GM12878 (cell line): ENCODE results near the gene UNC45B. TPM values are rescaled to one million over a fixed set of nuclear protein-coding genes. Genes with fewer than 3 reads are reported as not detected.

Experiments
- ATAC-seq: fragments of 200-7000 bp; cut with Tn5 transposase; 3 replicates; pipeline ENCODE4 v1.9.1; 2020; ENCODE audit warnings: mild to moderate bottlenecking, moderate library complexity
- BruUV-seq: library from RNA; stranded (reverse); fragments of 400-500 nt; replicated peaks from 2 replicates; lab custom pipeline; 2021; lab: Mats Ljungman, UMichigan
- CTCF ChIA-PET: fragments of 300-600 bp; sonication (Branson Sonifier 250); formaldehyde crosslinking; extraction: SDS; loops from one replicate; lab custom pipeline; 2021; ENCODE audit warnings: inconsistent platforms; lab: Yijun Ruan, JAX
- POLR2A ChIA-PET: fragments of 350-600 bp; formaldehyde crosslinking; extraction: SDS; loops from one replicate; lab custom pipeline; 2021; ENCODE audit warnings: inconsistent platforms; lab: Charles Lee
- RAD21 ChIA-PET: fragments of 300-600 bp; sonication (Branson Sonifier 250); formaldehyde crosslinking; loops from one replicate; lab custom pipeline; 2023; ENCODE audit warnings: antibody characterized with exemption; ENCODE audit not compliant: unreplicated experiment; lab: Charles Lee
- SMC1A ChIA-PET: fragments of 300-600 bp; sonication (Branson Sonifier 250); formaldehyde crosslinking; loops from one replicate; lab custom pipeline; 2023; ENCODE audit not compliant: unreplicated experiment, uncharacterized antibody; lab: Charles Lee
- DNase-seq: peaks from one replicate; pipeline ENCODE4 v3.0.0-alpha.2; 2011; ENCODE audit warnings: low read depth, low spot score
- FAIRE-seq: peaks from 3 replicates; lab custom pipeline; 2011; peaks lifted over from hg19 to GRCh38; lab: Jason Lieb, UNC
- H2AFZ ChIP-seq: 2 replicates; pipeline ENCODE4 v1.6.0; 2011; ENCODE audit warnings: low read depth, low read length, control low read depth; ENCODE audit not compliant: control insufficient read depth
- H3K27ac ChIP-seq: 2 replicates; pipeline ENCODE4 v1.5.1; 2011; ENCODE audit warnings: control low read depth; ENCODE audit not compliant: control insufficient read depth, insufficient read depth
- H3K27me3 ChIP-seq, 2 experiments: replicated peaks in 1 of 2; 2 replicates each; pipeline versions ENCODE4 v1.6.0 to v1.6.1; 2011; ENCODE audit warnings: low read length in 1 of 2; ENCODE audit not compliant: control insufficient read depth in 2 of 2, insufficient read depth in 2 of 2
- H3K36me3 ChIP-seq, 2 experiments: 2 replicates each; pipeline ENCODE4 v1.5.1; 2011; ENCODE audit warnings: low read length in 1 of 2; ENCODE audit not compliant: control insufficient read depth in 2 of 2, insufficient read depth in 2 of 2
- H3K4me1 ChIP-seq: 2 replicates; pipeline ENCODE4 v1.6.1; 2011; ENCODE audit warnings: mild to moderate bottlenecking, low read length, moderate library complexity, mixed read lengths; ENCODE audit not compliant: control insufficient read depth, insufficient read depth
- H3K4me2 ChIP-seq: 2 replicates; pipeline ENCODE4 v1.6.0; 2011; ENCODE audit warnings: control low read depth; ENCODE audit not compliant: control insufficient read depth, insufficient read depth
- H3K4me3 ChIP-seq: fragments of 200-600 bp; sonication (generic); 2 replicates; pipeline ENCODE4 v1.5.1; 2016
- H3K79me2 ChIP-seq: 2 replicates; pipeline ENCODE4 v1.6.0; 2011; ENCODE audit warnings: low read length; ENCODE audit not compliant: control insufficient read depth, insufficient read depth
- H3K9ac ChIP-seq: 2 replicates; pipeline ENCODE4 v1.8.0; 2011; ENCODE audit warnings: low read length, control low read depth, mixed read lengths; ENCODE audit not compliant: control insufficient read depth, insufficient read depth
- H3K9me3 ChIP-seq: replicated peaks from 3 replicates; pipeline ENCODE4 v1.5.1; 2011; ENCODE audit warnings: mild to moderate bottlenecking, low read length; ENCODE audit not compliant: control insufficient read depth, insufficient read depth
- H4K20me1 ChIP-seq: 2 replicates; pipeline ENCODE4 v1.6.0; 2011; ENCODE audit not compliant: control insufficient read depth, insufficient read depth
- BMI1 ChIP-seq: fragments of 450-650 bp; IDR thresholded peaks from 2 replicates; pipeline ENCODE4 v1.6.1; 2016; ENCODE audit warnings: mild to moderate bottlenecking, moderate library complexity, borderline replicate concordance
- CBFB ChIP-seq: IDR thresholded peaks from 2 replicates; pipeline ENCODE4 v1.6.1; 2016; ENCODE audit warnings: antibody characterized with exemption, low read depth
- CBX5 ChIP-seq: sonication (generic); IDR thresholded peaks from 2 replicates; pipeline ENCODE4 v1.6.1; 2016; ENCODE audit warnings: low read depth, moderate library complexity, mild to moderate bottlenecking, inconsistent platforms
- CHD1 ChIP-seq: IDR thresholded peaks from 2 replicates; pipeline ENCODE4 v1.6.1; 2012; ENCODE audit warnings: low read depth, low read length, improper control_type of control experiment
- GABPA ChIP-seq: IDR thresholded peaks from 2 replicates; pipeline ENCODE4 v1.6.1; 2014; ENCODE audit warnings: antibody characterized with exemption, low read depth, mild to moderate bottlenecking, inconsistent platforms
- IRF4 ChIP-seq: IDR thresholded peaks from 2 replicates; pipeline ENCODE4 v1.6.1; 2011; ENCODE audit warnings: low read depth, low read length
- JUNB ChIP-seq: IDR thresholded peaks from 2 replicates; pipeline ENCODE4 v1.6.1; 2016; ENCODE audit warnings: antibody characterized with exemption, mild to moderate bottlenecking
- MEF2B ChIP-seq: fragments of 450-650 bp; IDR thresholded peaks from 2 replicates; pipeline ENCODE4 v1.6.1; 2018; ENCODE audit warnings: mild to moderate bottlenecking, moderate library complexity; ENCODE audit not compliant: partially characterized antibody, poor library complexity, severe bottlenecking
- MTA3 ChIP-seq: IDR thresholded peaks from 2 replicates; pipeline ENCODE4 v1.6.1; 2012; ENCODE audit warnings: low read length, inconsistent platforms, borderline replicate concordance
- NFYA ChIP-seq: IDR thresholded peaks from 2 replicates; pipeline ENCODE4 v1.6.1; 2011; ENCODE audit warnings: low read depth, mild to moderate bottlenecking, low read length, improper control_type of control experiment, borderline replicate concordance
- RB1 ChIP-seq: fragments of 450-650 bp; formaldehyde crosslinking; IDR thresholded peaks from 2 replicates; pipeline ENCODE4 v1.6.1; 2017; ENCODE audit warnings: mild to moderate bottlenecking, borderline replicate concordance
- SMAD1 ChIP-seq: fragments of 450-650 bp; IDR thresholded peaks from 2 replicates; pipeline ENCODE4 v1.6.1; 2018; ENCODE audit warnings: mild to moderate bottlenecking, low read depth; ENCODE audit not compliant: partially characterized antibody
- STAT3 ChIP-seq: IDR thresholded peaks from 2 replicates; pipeline ENCODE4 v1.6.1; 2011; ENCODE audit warnings: low read depth, low read length, improper control_type of control experiment
- ZSCAN29 ChIP-seq: fragments of 450-650 bp; IDR thresholded peaks from 2 replicates; pipeline ENCODE4 v1.6.1; 2017; ENCODE audit warnings: mild to moderate bottlenecking, moderate library complexity
- WGBS: methylation state at CpG from one replicate; pipeline ENCODE4 v1.1.6; 2016; ENCODE audit warnings: low lambda C conversion rate; ENCODE audit not compliant: insufficient replicate concordance, insufficient coverage; ENCODE audit errors: missing lambda C conversion rate; 5-methylcytosine and 5-hydroxymethylcytosine counted together
- in situ Hi-C: fragments of 300-500 bp; cut with MboI; formaldehyde crosslinking; loops from 9 replicates; pipeline ENCODE4 v1.14.3; 2018; ENCODE audit warnings: mixed read lengths
- intact Hi-C: fragments of 100-400 bp; cut with micrococcal nuclease; formaldehyde crosslinking; loops from one replicate; pipeline ENCODE4 v1.14.2; 2022; ENCODE audit not compliant: unreplicated experiment
- polyA plus RNA-seq, 11 experiments: library from polyadenylated mRNA; depleted of rRNA in 4 of 11; unstranded in 6 of 11; stranded (reverse) in 5 of 11; fragments of >200 nt; fragmentation: Nextera tagmentation in 4 of 11; fragmentation: Illumina TruSeq in 1 of 11; extraction: Ambion mirVana in 4 of 11; extraction: Trizol in 1 of 11; gene quantifications; 1 replicate in 1 of 11; 2 replicates in 10 of 11; pipeline versions ENCODE4 v1.2.1 to v1.2.3, GENCODE V29; 2011 to 2016; ENCODE audit warnings: inconsistent platforms in 2 of 11, missing spikeins in 2 of 11, low read depth in 1 of 11
- total RNA-seq, 4 experiments: library from RNA; depleted of rRNA in 3 of 4; stranded (reverse); fragments of >200 nt in 3 of 4; fragmentation: Illumina TruSeq in 1 of 4; extraction: Trizol in 1 of 4; gene quantifications; 2 replicates each; pipeline versions ENCODE4 v1.2.1 to v1.2.3, GENCODE V29; 2013 to 2021
- TF ChIP-seq, protein P1 (sequence below): fragments of 450-650 bp; IDR thresholded peaks from 2 replicates; pipeline ENCODE4 v1.6.1; 2018; ENCODE audit warnings: borderline replicate concordance, mild to moderate bottlenecking; ENCODE audit not compliant: partially characterized antibody
- TF ChIP-seq, protein P2 (sequence below): fragments of 450-650 bp; conservative IDR thresholded peaks from 2 replicates; pipeline ENCODE4 v1.6.1; 2017; ENCODE audit warnings: mild to moderate bottlenecking, moderate library complexity
- TF ChIP-seq, protein P3 (sequence below): IDR thresholded peaks from 2 replicates; pipeline ENCODE4 v1.6.1; 2012; ENCODE audit warnings: mild to moderate bottlenecking, low read depth, low read length

Gene UNC45B
- total and polyA plus RNA-seq, 10 of the 15 experiments (the other 5 are each of a cell fraction or from before 2014, with no cell fraction given) = 0.03 TPM; not detected in 9

DNA sequence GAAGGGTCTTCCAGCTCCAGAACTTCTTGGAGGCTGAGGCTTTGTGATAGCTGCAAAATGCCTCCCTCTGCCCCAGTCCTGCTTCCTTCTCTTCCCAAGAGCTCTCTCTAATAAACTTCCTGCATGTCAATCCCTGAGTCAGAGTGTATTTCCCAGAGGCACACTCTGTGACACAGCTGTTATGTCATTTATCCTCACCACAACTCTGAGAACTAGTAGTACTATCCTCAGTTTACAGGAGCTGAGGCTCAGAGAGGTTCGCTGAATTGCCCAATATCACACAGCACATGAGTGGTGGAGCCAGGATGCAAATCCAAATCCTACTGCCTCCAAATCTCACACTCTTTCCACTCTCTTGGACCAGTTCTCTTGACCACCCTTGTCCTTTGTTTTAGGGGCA is 20.0 kb downstream of the UNC45B start:
- intact Hi-C loops = no loop called here
- Histone ChIP-seq H3K9me3 (no peaks in the 10 kb centered on the region), H3K4me3 (no peak overlapping the region), H2AFZ (no peak overlapping the region), H3K4me2 (no peak overlapping the region), H3K27ac (no peak overlapping the region), H3K4me1 (no peaks in the 10 kb centered on the region), H3K9ac (no peak overlapping the region), H3K27me3 (peaks cover 1 to 5% of the 10 kb centered on the region in 2 experiments; a peak in 3 of 4 replicates)
- ChIA-PET CTCF (no interaction called here), SMC1A (no interaction called here)
- BruUV-seq = no TSS peak
- no peak for ATAC-seq
- in situ Hi-C loops = loop anchor here (5.0 to 10.0 kb wide), 2 partner anchors 370 to 577 kb away; partner anchors contain the start of gene SLFN12L
- no peak for TF ChIP-seq CHD1
- TF ChIP-seq, protein P1, sequence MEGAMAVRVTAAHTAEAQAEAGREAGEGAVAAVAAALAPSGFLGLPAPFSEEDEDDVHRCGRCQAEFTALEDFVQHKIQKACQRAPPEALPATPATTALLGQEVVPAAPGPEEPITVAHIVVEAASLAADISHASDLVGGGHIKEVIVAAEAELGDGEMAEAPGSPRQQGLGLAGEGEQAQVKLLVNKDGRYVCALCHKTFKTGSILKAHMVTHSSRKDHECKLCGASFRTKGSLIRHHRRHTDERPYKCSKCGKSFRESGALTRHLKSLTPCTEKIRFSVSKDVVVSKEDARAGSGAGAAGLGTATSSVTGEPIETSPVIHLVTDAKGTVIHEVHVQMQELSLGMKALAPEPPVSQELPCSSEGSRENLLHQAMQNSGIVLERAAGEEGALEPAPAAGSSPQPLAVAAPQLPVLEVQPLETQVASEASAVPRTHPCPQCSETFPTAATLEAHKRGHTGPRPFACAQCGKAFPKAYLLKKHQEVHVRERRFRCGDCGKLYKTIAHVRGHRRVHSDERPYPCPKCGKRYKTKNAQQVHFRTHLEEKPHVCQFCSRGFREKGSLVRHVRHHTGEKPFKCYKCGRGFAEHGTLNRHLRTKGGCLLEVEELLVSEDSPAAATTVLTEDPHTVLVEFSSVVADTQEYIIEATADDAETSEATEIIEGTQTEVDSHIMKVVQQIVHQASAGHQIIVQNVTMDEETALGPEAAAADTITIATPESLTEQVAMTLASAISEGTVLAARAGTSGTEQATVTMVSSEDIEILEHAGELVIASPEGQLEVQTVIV = no peak
- TF ChIP-seq SMAD1 = no peak
- no peak for TF ChIP-seq GABPA
- TF ChIP-seq JUNB = no peak
- TF ChIP-seq NFYA = no peak
- TF ChIP-seq RB1 = no peak
- TF ChIP-seq ZSCAN29 = no peak
- no peak for TF ChIP-seq BMI1
- no peak for TF ChIP-seq CBFB
- TF ChIP-seq, protein P2, sequence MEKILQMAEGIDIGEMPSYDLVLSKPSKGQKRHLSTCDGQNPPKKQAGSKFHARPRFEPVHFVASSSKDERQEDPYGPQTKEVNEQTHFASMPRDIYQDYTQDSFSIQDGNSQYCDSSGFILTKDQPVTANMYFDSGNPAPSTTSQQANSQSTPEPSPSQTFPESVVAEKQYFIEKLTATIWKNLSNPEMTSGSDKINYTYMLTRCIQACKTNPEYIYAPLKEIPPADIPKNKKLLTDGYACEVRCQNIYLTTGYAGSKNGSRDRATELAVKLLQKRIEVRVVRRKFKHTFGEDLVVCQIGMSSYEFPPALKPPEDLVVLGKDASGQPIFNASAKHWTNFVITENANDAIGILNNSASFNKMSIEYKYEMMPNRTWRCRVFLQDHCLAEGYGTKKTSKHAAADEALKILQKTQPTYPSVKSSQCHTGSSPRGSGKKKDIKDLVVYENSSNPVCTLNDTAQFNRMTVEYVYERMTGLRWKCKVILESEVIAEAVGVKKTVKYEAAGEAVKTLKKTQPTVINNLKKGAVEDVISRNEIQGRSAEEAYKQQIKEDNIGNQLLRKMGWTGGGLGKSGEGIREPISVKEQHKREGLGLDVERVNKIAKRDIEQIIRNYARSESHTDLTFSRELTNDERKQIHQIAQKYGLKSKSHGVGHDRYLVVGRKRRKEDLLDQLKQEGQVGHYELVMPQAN = no peak
- TF ChIP-seq, protein P3, sequence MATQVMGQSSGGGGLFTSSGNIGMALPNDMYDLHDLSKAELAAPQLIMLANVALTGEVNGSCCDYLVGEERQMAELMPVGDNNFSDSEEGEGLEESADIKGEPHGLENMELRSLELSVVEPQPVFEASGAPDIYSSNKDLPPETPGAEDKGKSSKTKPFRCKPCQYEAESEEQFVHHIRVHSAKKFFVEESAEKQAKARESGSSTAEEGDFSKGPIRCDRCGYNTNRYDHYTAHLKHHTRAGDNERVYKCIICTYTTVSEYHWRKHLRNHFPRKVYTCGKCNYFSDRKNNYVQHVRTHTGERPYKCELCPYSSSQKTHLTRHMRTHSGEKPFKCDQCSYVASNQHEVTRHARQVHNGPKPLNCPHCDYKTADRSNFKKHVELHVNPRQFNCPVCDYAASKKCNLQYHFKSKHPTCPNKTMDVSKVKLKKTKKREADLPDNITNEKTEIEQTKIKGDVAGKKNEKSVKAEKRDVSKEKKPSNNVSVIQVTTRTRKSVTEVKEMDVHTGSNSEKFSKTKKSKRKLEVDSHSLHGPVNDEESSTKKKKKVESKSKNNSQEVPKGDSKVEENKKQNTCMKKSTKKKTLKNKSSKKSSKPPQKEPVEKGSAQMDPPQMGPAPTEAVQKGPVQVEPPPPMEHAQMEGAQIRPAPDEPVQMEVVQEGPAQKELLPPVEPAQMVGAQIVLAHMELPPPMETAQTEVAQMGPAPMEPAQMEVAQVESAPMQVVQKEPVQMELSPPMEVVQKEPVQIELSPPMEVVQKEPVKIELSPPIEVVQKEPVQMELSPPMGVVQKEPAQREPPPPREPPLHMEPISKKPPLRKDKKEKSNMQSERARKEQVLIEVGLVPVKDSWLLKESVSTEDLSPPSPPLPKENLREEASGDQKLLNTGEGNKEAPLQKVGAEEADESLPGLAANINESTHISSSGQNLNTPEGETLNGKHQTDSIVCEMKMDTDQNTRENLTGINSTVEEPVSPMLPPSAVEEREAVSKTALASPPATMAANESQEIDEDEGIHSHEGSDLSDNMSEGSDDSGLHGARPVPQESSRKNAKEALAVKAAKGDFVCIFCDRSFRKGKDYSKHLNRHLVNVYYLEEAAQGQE = no peak
- no peak for TF ChIP-seq MEF2B
- no peak for TF ChIP-seq CBX5
- no peak for TF ChIP-seq STAT3
- no peak for TF ChIP-seq IRF4
- no peak for TF ChIP-seq MTA3
- TF ChIP-seq, all 136 proteins: peak for 0
- H3K79me2 ChIP-seq = no peaks in the 10 kb centered on the region
- H3K36me3 ChIP-seq = no peaks in the 10 kb centered on the region
- no peak for DNase-seq
- POLR2A ChIA-PET = no interaction called here
- H4K20me1 ChIP-seq = no peaks in the 10 kb centered on the region
- RAD21 ChIA-PET = no interaction called here
- FAIRE-seq = no peak
- WGBS = 6% methylated on average over 1 of the region's 1 CpG
